ENCODE data around the gene ADAMTS7.

- TF ChIP-seq POLR2A (IDR thresholded peaks at IDR 0.05) (no peak), CTCF (IDR thresholded peaks at IDR 0.05) (no peak)
Observed at GRCh38 chr15:78767331-78767951, 43.8 kb downstream of the ADAMTS7 start.

Data from uterus (tissue), 2 donors.